WTC11 (cell line): ENCODE measurements around the gene TRMT1L.

ENCODE experiments used
- CTCF ChIP-seq: fragments of 200-600 bp; IDR thresholded peaks from 2 replicates; pipeline ENCODE4 v1.8.0; 2022; ENCODE audit warnings: antibody characterized with exemption
- GABPB1 ChIP-seq: sonication (generic); formaldehyde crosslinking; IDR thresholded peaks from 2 replicates; pipeline ENCODE4 v1.8.1; 2023; ENCODE audit warnings: mild to moderate bottlenecking, missing genetic modification reagents
- IRF2 ChIP-seq: sonication (generic); formaldehyde crosslinking; IDR thresholded peaks from 2 replicates; pipeline ENCODE4 v1.8.0; 2022; ENCODE audit warnings: low read depth, missing genetic modification reagents, borderline replicate concordance
- NFE2L1 ChIP-seq: sonication (generic); formaldehyde crosslinking; IDR thresholded peaks from 2 replicates; pipeline ENCODE4 v1.8.1; 2023; ENCODE audit warnings: missing genetic modification reagents
- NR1H2 ChIP-seq: sonication (generic); formaldehyde crosslinking; IDR thresholded peaks from 2 replicates; pipeline ENCODE4 v1.9.0; 2021; ENCODE audit warnings: mild to moderate bottlenecking, moderate library complexity, missing genetic modification reagents
- RELA ChIP-seq: sonication (generic); formaldehyde crosslinking; IDR thresholded peaks from 2 replicates; pipeline ENCODE4 v1.8.1; 2022; ENCODE audit warnings: missing genetic modification reagents, mild to moderate bottlenecking, borderline replicate concordance
- TP53 ChIP-seq: sonication (generic); formaldehyde crosslinking; IDR thresholded peaks from 2 replicates; pipeline ENCODE4 v1.8.1; 2023; ENCODE audit warnings: mild to moderate bottlenecking, missing genetic modification reagents
- ZBTB21 ChIP-seq: sonication (generic); formaldehyde crosslinking; IDR thresholded peaks from 2 replicates; pipeline ENCODE4 v1.8.1; 2023; ENCODE audit warnings: mild to moderate bottlenecking, missing genetic modification reagents, borderline replicate concordance

GRCh38 chr1:185105121-185105520 lies 51.6 kb downstream of the TRMT1L start:
- no peak for TF ChIP-seq CTCF
- no peak for TF ChIP-seq NFE2L1
- TF ChIP-seq TP53, result no peak
- no peak for TF ChIP-seq GABPB1 (CRISPR knock-in tag)
- TF ChIP-seq RELA (CRISPR knock-in tag), result no peak
- no peak for TF ChIP-seq NR1H2 (CRISPR knock-in tag)
- no peak for TF ChIP-seq ZBTB21 (CRISPR knock-in tag)
- no peak for TF ChIP-seq IRF2 (CRISPR knock-in tag)
